ENCODE measurements around the gene AKAP8L.

Gene AKAP8L

DNA sequence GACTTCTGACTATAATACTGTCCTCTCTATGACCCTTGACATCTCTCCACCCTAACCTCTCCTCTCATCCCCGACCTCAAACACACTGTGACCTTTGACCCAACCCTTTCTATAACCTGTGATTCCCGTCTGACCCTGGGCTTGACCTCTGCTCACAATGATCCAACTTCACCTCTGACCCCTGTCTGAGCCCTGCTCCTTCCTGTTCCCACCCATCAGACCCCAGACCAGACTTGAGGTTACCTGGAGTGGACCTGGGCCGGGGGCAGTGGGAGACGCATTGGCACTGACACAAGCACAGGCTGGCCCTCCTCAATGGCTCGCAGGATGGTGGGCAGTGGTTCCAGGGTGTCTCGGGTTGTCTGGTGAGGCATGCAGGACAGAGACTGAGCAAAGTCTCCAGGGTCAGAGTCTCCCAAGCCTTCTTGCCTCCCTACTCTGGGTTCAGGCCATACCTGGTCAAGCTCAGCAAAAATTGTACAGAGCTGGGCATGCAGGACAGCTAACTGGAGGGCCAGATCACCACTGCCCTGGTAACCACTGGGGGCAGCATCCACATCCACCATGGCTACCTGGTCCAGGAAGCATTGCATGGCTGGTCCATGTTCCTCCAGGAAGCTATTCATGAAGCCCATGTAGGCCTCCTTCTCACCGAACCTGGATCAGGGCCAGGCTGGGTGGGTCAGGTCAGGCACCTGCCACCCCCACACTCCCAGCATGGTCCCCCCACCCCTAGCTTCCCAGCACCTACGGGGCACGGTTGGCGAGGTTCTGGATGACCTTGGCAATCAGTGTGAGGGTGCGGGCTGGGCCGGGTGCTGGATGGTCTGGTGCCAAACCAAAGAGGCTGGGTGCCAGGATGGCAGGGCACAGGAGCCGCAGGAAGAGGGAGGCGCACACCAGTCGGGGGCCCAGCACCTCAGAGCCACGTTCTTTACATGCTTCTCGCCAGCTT lies 35.4 kb upstream of the AKAP8L start:
- CTCF ChIA-PET = interaction anchor here (1.7 kb wide), 1 partner anchor 12 kb away, joined by 3 read pairs; no protein-coding TSS in a partner anchor
- TF ChIP-seq, protein P1, sequence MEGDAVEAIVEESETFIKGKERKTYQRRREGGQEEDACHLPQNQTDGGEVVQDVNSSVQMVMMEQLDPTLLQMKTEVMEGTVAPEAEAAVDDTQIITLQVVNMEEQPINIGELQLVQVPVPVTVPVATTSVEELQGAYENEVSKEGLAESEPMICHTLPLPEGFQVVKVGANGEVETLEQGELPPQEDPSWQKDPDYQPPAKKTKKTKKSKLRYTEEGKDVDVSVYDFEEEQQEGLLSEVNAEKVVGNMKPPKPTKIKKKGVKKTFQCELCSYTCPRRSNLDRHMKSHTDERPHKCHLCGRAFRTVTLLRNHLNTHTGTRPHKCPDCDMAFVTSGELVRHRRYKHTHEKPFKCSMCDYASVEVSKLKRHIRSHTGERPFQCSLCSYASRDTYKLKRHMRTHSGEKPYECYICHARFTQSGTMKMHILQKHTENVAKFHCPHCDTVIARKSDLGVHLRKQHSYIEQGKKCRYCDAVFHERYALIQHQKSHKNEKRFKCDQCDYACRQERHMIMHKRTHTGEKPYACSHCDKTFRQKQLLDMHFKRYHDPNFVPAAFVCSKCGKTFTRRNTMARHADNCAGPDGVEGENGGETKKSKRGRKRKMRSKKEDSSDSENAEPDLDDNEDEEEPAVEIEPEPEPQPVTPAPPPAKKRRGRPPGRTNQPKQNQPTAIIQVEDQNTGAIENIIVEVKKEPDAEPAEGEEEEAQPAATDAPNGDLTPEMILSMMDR (IDR thresholded peaks at IDR 0.05; ENCODE audit: control extremely low read depth, extremely low read depth, low read depth, missing control alignments) = no peak
- POLR2A ChIA-PET = no interaction called here
- no peak for DNase-seq (ENCODE audit: extremely low spot score)

DNA sequence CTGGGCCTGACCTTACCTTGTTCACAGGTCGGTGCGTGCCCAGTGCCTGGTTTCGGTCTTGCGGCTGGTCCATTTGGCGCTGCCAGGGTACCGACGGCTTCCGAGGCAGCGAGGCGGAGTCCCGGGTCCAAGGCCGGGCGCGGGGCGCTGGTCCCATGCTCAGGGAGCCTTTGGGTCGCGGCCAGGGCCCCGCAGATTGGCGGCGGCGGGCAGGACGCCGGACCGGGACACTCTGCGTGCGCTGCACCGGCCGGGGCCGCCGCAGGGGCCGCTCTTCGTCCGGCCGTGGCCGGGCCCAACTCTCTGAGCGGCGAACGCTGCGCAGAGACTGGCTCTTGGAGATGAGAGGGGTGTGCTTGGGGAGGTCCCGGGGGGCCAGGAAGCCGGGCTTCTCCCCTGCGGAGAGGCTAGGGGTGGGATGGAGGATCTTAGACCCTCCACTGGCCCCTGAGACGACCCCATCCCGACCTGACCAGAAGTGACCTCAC lies 34.3 kb upstream of the AKAP8L start:
- DNase-seq (ENCODE audit: extremely low spot score) = no peak
- TF ChIP-seq, protein P1 (IDR thresholded peaks at IDR 0.05; ENCODE audit: control extremely low read depth, extremely low read depth, low read depth, missing control alignments) = no peak
- ChIA-PET POLR2A (interaction anchor here (1.5 kb wide), 1 partner anchor 34 kb away, joined by 4 read pairs; the partner anchor contains the start of gene AKAP8L), CTCF (interaction anchor here (1.3 to 1.7 kb wide), 2 partner anchors 13 to 102 kb away, joined by 3 read pairs; no protein-coding TSS in a partner anchor)

DNA sequence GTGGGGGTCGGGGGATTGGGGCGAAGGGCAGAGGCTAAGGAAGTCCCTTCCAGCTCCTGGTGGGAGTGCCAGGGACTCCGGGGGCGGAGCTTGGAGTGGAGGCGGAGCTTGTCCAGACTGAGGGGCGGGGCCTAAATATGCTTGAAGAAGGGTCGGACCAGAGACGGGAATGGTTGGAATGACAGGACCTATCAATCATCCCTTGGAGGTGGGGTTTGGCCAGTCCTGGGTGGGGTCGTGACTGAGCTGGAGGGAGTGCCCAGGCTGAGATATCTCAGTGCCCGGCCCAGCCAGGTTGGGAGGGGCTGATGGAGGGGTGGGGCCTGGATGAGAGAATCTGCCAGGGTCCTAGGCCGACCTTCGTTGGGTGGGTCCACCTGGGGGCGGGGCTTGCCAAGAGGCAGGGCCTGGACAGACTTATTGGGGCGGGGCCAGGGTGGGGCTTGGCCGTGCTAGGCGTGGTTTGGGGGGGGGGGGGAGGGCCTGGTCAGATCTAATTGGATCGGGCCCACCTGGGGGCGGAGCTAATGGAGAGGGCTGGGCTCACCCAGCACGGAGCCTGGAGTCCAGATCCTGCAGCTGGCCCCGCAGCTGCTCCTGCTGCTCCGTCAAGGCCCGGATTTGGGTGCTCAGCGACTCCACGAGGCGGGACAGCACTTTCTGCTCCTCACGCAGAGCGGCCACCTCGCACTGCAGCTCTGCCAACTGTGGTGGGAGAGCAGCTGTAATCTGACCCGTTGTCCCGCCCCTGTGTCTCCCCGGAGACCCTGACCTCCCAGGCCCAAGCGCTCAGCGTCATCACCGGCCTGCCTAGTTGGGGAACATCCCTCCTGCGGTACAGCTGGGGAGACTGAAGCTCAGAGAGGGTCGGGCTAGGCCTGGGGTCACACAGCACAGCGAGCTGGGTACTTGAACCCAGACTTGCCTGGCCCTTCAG lies 33.6 kb upstream of the AKAP8L start:
- CTCF ChIA-PET = interaction anchor here (0.7 to 2.0 kb wide), 5 partner anchors 11 to 103 kb away, joined by 3 to 9 read pairs (median 3); partner anchors contain the start of gene AKAP8L
- POLR2A ChIA-PET = interaction anchor here (1.5 kb wide), 1 partner anchor 33 kb away, joined by 4 read pairs; the partner anchor contains the start of gene AKAP8L
- no peak for DNase-seq (ENCODE audit: extremely low spot score)
- TF ChIP-seq, protein P1 (IDR thresholded peaks at IDR 0.05; ENCODE audit: control extremely low read depth, extremely low read depth, low read depth, missing control alignments) = no peak

DNA sequence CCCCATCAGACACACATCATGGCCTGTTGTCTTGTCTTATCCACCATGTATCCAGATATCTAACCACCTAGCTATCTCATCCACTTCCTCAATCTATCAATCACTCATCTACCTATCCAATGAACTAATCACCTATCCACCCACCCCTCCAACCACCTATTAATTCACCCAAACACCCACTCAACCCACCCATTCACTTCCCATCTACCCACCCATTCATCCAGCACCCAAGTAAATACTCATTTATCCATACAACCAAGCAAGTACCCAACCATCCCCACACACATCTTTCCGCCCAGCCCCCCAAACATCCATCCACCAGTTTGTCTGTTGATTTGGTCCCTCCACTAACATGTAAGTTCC lies 31.7 kb upstream of the AKAP8L start:
- TF ChIP-seq, protein P1 (IDR thresholded peaks at IDR 0.05; ENCODE audit: control extremely low read depth, extremely low read depth, low read depth, missing control alignments) = no peak
- CTCF ChIA-PET = no interaction called here
- no peak for DNase-seq (ENCODE audit: extremely low spot score)
- POLR2A ChIA-PET = no interaction called here

DNA sequence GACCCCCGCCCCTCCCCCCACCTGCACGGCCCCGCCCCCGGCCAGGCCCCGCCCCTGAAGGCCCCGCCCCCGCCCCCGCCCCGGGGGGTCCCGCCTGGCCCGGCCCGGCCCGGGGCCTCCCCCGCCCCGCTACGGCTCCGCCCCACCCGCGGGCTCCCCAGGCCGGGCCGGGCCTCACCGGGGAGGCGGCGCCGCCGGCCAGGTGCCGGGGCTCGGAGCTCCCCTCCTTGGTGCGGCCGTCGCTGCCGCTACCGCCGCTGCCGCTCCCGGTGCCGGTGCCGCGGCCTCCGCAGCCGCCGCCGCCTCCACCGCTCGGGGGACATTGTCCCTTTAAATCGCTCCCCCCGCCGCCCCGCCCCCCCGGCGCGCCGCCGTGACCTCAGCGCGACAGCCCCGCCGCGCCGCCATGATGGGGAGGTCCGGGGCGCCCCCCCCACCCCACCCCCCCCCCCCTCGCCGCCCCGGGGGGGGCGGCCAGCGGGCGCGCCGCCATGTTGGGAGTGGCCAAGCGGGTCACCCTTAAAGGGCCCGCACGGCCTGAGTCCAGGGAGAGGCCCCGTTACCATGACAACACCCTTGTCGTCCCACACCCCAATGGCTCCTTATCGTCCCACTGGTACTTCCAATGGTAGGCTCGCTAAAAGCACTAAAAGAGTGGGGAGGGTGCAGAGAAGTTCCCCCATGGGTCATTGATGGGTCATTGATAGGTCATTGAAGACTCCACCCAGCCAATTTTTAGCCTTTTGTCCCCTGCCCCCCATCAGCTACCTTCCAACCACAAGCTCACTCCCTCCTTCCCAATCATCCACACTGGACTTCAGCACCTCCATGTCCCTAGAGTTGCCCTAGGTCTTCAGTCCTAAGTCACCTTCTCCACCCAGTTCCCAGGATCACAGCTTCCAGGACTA lies 31.1 kb upstream of the AKAP8L start, which contains the start of gene WIZ:
WIZ (minus strand) TSS at position 337 of the 908 bp plus-strand sequence. CDS start 1,649 bp downstream, outside the sequence.
- ChIA-PET POLR2A (no interaction called here), CTCF (interaction anchor here (0.9 kb wide), 1 partner anchor 17 kb away, joined by 3 read pairs; no protein-coding TSS in a partner anchor)
- TF ChIP-seq, protein P1 (IDR thresholded peaks at IDR 0.05; ENCODE audit: control extremely low read depth, extremely low read depth, low read depth, missing control alignments) = no peak
- peak; percentile 92 for DNase-seq (ENCODE audit: extremely low spot score)

Measured in GM10248 (cell line).